PC-9 (cell line): ENCODE data around the gene FMNL1. TPM values are rescaled to one million over a fixed set of nuclear protein-coding genes. Genes with fewer than 3 reads are reported as not detected.

Experiments used
- BruUV-seq: library from RNA; stranded (reverse); fragments of 400-500 nt; replicated peaks from 2 replicates; lab custom pipeline; 2021; lab: Mats Ljungman, UMichigan
- CTCF ChIA-PET: fragments of 300-600 bp; sonication (Branson Sonifier 250); formaldehyde crosslinking; loops from one replicate; lab custom pipeline; 2022; ENCODE audit warnings: antibody characterized with exemption; lab: Charles Lee
- POLR2A ChIA-PET: fragments of 300-600 bp; sonication (Branson Sonifier 250); formaldehyde crosslinking; loops from one replicate; lab custom pipeline; 2022; ENCODE audit warnings: antibody characterized with exemption; ENCODE audit not compliant: unreplicated experiment; lab: Charles Lee
- DNase-seq, 2 experiments: peaks; one replicate each; pipeline versions ENCODE4 v3.0.0 to v3.0.0-alpha.2; 2015 to 2022; ENCODE audit warnings: mixed read lengths in 1 of 2
- H2AFZ ChIP-seq: fragments of 200-600 bp; sonication (generic); 2 replicates; pipeline ENCODE4 v1.8.1; 2017; ENCODE audit warnings: antibody characterized with exemption
- H3F3A ChIP-seq: fragments of 200-600 bp; sonication (generic); 2 replicates; pipeline ENCODE4 v1.8.1; 2017; ENCODE audit warnings: antibody characterized with exemption, mild to moderate bottlenecking, low read depth; ENCODE audit not compliant: insufficient read depth
- H3K27ac ChIP-seq: fragments of 200-600 bp; sonication (generic); 2 replicates; pipeline ENCODE4 v1.6.1; 2016; ENCODE audit warnings: mixed run types
- H3K27me3 ChIP-seq: fragments of 200-600 bp; sonication (generic); 2 replicates; pipeline ENCODE4 v1.6.1; 2016; ENCODE audit warnings: low read depth, mixed run types; ENCODE audit not compliant: insufficient read depth
- H3K36me3 ChIP-seq: fragments of 200-600 bp; sonication (generic); 2 replicates; pipeline ENCODE4 v1.6.1; 2016; ENCODE audit warnings: low read depth, mixed run types
- H3K4me1 ChIP-seq: fragments of 200-600 bp; sonication (generic); replicated peaks from 2 replicates; pipeline ENCODE4 v1.6.1; 2016; ENCODE audit warnings: mixed run types; ENCODE audit not compliant: insufficient read depth
- H3K4me2 ChIP-seq: fragments of 200-600 bp; sonication (generic); 2 replicates; pipeline ENCODE4 v1.6.1; 2017; ENCODE audit warnings: mixed run types
- H3K4me3 ChIP-seq: fragments of 200-600 bp; sonication (generic); 2 replicates; pipeline ENCODE4 v1.6.1; 2016; ENCODE audit warnings: mixed run types
- H3K79me2 ChIP-seq: fragments of 200-600 bp; sonication (generic); 2 replicates; pipeline ENCODE4 v1.6.1; 2017; ENCODE audit warnings: low read depth, mixed run types
- H3K9me2 ChIP-seq: fragments of 200-600 bp; sonication (generic); 2 replicates; pipeline ENCODE4 v1.8.1; 2017; ENCODE audit warnings: mild to moderate bottlenecking; ENCODE audit not compliant: insufficient read depth
- H3K9me3 ChIP-seq: fragments of 200-600 bp; sonication (generic); 2 replicates; pipeline ENCODE4 v1.8.1; 2016; ENCODE audit warnings: low read depth; ENCODE audit not compliant: insufficient read depth
- H4K20me1 ChIP-seq: fragments of 200-600 bp; sonication (generic); 2 replicates; pipeline ENCODE4 v1.8.1; 2017; ENCODE audit not compliant: insufficient read depth
- EZH2 ChIP-seq: fragments of 200-600 bp; sonication (generic); IDR thresholded peaks from 2 replicates; pipeline ENCODE4 v1.8.0; 2017; ENCODE audit warnings: antibody characterized with exemption, low read depth
- intact Hi-C: fragments of 100-400 bp; cut with micrococcal nuclease; formaldehyde crosslinking; loops from one replicate; pipeline ENCODE4 v1.10.0; 2022; ENCODE audit not compliant: unreplicated experiment
- total RNA-seq: library from RNA; stranded (reverse); gene quantifications from 2 replicates; pipeline ENCODE4 v1.2.3, GENCODE V29; 2021
- TF ChIP-seq, protein P1 (sequence below): fragments of 200-600 bp; sonication (generic); conservative IDR thresholded peaks from 2 replicates; pipeline ENCODE4 v1.6.1; 2017; ENCODE audit warnings: mixed run types, antibody characterized with exemption, mild to moderate bottlenecking, moderate library complexity

The FMNL1 gene
- total RNA-seq, 1 experiment from 2014 or later = 12.9 TPM

DNA sequence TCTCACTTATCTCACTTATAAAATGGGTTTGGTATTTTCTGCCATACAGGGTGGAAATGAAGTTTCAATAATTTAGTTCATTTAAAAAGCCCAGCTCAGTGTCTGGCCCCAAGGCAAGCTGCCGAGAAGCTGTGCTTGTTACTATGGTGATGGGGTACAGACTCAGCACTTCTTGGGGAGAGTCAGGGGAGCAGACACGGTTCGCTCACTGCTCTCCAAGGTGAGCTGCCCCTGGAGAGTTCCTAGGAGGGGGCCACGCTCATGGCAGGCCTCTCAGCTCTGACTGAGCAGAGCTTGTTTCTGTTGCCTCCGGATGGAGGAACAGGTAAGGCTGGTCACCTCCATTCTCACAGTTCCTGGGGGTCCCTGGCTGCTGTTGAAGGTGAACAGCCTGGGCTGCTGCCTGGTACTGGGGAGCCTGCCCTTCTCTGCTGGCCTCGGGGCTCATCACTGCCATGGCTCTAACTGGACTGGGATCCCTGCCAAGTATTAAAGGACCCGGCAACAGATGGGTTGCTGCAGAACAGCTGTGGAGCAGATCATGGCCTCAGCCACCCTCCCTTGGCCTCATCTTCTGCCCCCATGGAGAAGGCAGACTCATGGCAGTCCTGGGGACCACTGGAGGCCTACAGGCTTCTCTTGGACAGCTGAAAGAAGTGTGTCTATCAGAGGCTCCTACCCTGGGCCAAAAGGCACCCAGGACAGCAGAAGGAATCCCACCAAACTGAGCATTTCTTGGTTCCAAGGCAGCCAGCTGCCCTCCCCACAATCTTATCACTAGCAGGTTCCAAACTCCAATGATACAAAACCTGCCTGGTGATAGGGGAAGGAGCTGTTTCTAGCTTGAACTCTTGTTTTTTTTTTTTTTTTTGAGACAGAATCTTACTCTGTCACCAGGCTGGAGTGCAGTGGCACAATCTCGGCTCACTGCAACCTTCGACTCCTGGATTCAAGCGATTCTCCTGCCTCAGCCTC lies 66.1 kb downstream of the FMNL1 start:
- H3K27me3 ChIP-seq = no peaks in the 10 kb centered on the region
- no peak overlapping the region for H2AFZ ChIP-seq
- no peak for TF ChIP-seq EZH2
- TF ChIP-seq, protein P1, sequence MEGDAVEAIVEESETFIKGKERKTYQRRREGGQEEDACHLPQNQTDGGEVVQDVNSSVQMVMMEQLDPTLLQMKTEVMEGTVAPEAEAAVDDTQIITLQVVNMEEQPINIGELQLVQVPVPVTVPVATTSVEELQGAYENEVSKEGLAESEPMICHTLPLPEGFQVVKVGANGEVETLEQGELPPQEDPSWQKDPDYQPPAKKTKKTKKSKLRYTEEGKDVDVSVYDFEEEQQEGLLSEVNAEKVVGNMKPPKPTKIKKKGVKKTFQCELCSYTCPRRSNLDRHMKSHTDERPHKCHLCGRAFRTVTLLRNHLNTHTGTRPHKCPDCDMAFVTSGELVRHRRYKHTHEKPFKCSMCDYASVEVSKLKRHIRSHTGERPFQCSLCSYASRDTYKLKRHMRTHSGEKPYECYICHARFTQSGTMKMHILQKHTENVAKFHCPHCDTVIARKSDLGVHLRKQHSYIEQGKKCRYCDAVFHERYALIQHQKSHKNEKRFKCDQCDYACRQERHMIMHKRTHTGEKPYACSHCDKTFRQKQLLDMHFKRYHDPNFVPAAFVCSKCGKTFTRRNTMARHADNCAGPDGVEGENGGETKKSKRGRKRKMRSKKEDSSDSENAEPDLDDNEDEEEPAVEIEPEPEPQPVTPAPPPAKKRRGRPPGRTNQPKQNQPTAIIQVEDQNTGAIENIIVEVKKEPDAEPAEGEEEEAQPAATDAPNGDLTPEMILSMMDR = no peak
- peaks cover 54% of the 10 kb centered on the region for H3K36me3 ChIP-seq
- no peaks in the 10 kb centered on the region for H3K9me3 ChIP-seq
- no TSS peak for BruUV-seq
- POLR2A ChIA-PET = no interaction called here
- intact Hi-C loops = no loop called here
- H3K79me2 ChIP-seq = peaks cover 27% of the 10 kb centered on the region
- CTCF ChIA-PET = interaction anchor here (0.6 kb wide), 1 partner anchor 11 kb away, joined by 4 read pairs; no protein-coding TSS in a partner anchor
- peaks cover 4% of the 10 kb centered on the region; the same call in 1 of the 2 replicates for H4K20me1 ChIP-seq
- peaks cover 39% of the 10 kb centered on the region for H3F3A ChIP-seq
- H3K9me2 ChIP-seq = no peaks in the 10 kb centered on the region
- no peak for DNase-seq
- H3K4me2 ChIP-seq = no peak overlapping the region
- H3K27ac ChIP-seq = no peak overlapping the region
- H3K4me3 ChIP-seq = no peak overlapping the region
- peaks cover 7% of the 10 kb centered on the region for H3K4me1 ChIP-seq

DNA sequence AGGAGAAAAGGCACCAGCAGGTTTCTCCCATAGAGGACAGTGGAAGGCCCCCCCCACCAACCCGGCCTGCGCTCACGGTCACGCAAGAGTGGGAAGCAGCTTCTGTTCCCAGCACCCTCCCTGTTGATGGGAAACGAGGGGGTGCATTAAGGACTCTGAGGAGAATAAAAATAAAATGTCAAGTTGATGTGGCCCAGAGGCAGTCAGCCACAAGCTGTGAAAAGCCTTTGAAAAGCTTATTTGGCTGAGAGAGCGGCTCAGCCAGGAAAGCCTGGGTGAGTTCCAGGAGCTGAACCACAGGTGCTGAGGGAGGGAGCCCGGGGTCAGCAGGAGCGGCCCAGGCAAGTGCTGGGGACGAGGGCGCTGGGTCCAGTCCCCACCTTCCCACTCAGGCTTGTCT lies 67.1 kb downstream of the FMNL1 start:
- Histone ChIP-seq H4K20me1 (peaks cover 4% of the 10 kb centered on the region; the same call in 1 of the 2 replicates), H3K27ac (no peak overlapping the region), H3K36me3 (peaks cover 44% of the 10 kb centered on the region), H3K4me1 (peaks cover 17% of the 10 kb centered on the region), H2AFZ (no peak overlapping the region), H3K79me2 (peaks cover 36% of the 10 kb centered on the region), H3K9me2 (no peaks in the 10 kb centered on the region), H3F3A (peaks cover 46% of the 10 kb centered on the region), H3K27me3 (no peaks in the 10 kb centered on the region), H3K9me3 (no peaks in the 10 kb centered on the region), H3K4me2 (no peak overlapping the region), H3K4me3 (no peak overlapping the region)
- DNase-seq = no peak
- no TSS peak for BruUV-seq
- ChIA-PET CTCF (interaction anchor here (0.6 kb wide), 1 partner anchor 12 kb away, joined by 4 read pairs; no protein-coding TSS in a partner anchor), POLR2A (no interaction called here)
- TF ChIP-seq, protein P1 = no peak
- no peak for TF ChIP-seq EZH2
- intact Hi-C loops = no loop called here

DNA sequence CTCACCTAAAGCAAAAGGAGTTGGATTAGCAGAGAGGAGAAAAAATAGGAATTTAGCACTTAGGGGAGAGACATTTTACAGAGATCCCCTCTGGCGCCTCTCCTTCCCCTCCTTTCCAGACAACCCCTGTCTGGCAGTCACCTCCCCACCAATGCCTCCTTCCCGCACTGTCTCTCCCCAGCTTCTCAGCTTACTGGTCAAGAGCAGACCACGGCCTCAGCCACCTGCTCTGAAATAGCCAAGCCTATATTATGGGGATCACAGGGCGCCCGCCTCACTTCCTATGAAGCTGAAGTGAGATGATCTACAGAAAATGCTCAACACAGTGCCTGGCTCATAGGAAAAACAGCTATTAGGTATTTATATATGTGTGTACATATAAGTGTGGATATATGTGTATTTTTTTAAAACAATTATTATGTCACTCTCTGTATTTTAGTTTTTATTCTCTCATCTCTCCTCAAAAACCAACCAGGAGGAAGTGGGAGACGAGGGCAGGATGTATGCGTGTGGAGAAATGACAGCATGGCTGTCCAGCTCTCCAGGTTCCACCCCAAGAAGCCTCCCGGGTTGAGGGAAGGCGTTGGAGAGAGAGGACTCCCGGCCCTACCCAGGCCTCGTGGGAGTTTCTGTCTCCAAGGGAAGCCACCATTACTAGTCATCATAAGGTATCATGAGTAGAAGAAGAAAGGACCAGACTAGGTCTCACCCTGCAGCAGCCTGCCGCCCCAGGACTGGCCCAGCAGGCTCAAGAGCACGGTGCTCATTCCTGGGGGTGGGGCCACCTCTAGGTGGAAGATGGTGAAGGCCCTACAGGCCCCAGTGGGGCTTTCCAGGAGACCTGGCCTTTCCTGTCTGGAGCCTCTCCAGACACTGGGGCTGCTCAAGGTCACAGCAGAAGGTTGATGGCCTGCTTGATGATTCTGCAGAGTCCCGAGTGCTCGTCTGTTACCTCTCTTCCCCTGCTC lies 67.9 kb downstream of the FMNL1 start:
- no TSS peak for BruUV-seq
- peaks cover 24% of the 10 kb centered on the region for H3K4me1 ChIP-seq
- no peaks in the 10 kb centered on the region for H3K9me2 ChIP-seq
- H3F3A ChIP-seq = peaks cover 54% of the 10 kb centered on the region
- H3K27ac ChIP-seq = no peak overlapping the region
- H3K27me3 ChIP-seq = no peaks in the 10 kb centered on the region
- POLR2A ChIA-PET = no interaction called here
- H3K79me2 ChIP-seq = peaks cover 44% of the 10 kb centered on the region
- no peaks in the 10 kb centered on the region for H3K9me3 ChIP-seq
- CTCF ChIA-PET = no interaction called here
- no peak overlapping the region for H2AFZ ChIP-seq
- H4K20me1 ChIP-seq = peaks cover 4% of the 10 kb centered on the region; the same call in 1 of the 2 replicates
- peaks cover 37% of the 10 kb centered on the region for H3K36me3 ChIP-seq
- no peak for TF ChIP-seq EZH2
- TF ChIP-seq, protein P1 = no peak
- intact Hi-C loops = no loop called here
- H3K4me2 ChIP-seq = no peak overlapping the region
- DNase-seq = no peak
- H3K4me3 ChIP-seq = no peak overlapping the region
